NCI-H69 (cell line): ENCODE data around the gene HECW1.

Source experiments
- DNase-seq: peaks from one replicate; lab custom pipeline; 2025; lab: John Stamatoyannopoulos, UW

HECW1 gene

GRCh38 chr7:43372676-43373355, 260.4 kb downstream of the HECW1 start:
- DNase-seq = no peak

GRCh38 chr7:43377196-43377960, 264.9 kb downstream of the HECW1 start:
- no peak for DNase-seq

GRCh38 chr7:43379210-43379609, 266.8 kb downstream of the HECW1 start:
- DNase-seq = no peak

- no peak for DNase-seq
Measured at GRCh38 chr7:43384616-43385308, 272.3 kb downstream of the HECW1 start.

GRCh38 chr7:43385309-43385680, 272.8 kb downstream of the HECW1 start:
- DNase-seq = no peak

- no peak for DNase-seq
Measured at GRCh38 chr7:43385856-43386255, 273.4 kb downstream of the HECW1 start.

- no peak for DNase-seq
Measured at GRCh38 chr7:43387932-43388331, 275.5 kb downstream of the HECW1 start.

GRCh38 chr7:43390576-43390975, 278.1 kb downstream of the HECW1 start:
- DNase-seq = no peak

- no peak for DNase-seq
Measured at GRCh38 chr7:43391518-43391917, 279.1 kb downstream of the HECW1 start.

- DNase-seq = no peak
Measured at GRCh38 chr7:43392638-43393330, 280.3 kb downstream of the HECW1 start.

GRCh38 chr7:43394441-43395130, 282.1 kb downstream of the HECW1 start:
- no peak for DNase-seq

- no peak for DNase-seq
Measured at GRCh38 chr7:43395351-43395750, 282.9 kb downstream of the HECW1 start.

- no peak for DNase-seq
Measured at GRCh38 chr7:43396187-43396740, 283.8 kb downstream of the HECW1 start.

GRCh38 chr7:43398831-43399230, 286.4 kb downstream of the HECW1 start:
- no peak for DNase-seq

- no peak for DNase-seq
Measured at GRCh38 chr7:43405948-43406347, 293.5 kb downstream of the HECW1 start.

- no peak for DNase-seq
Measured at GRCh38 chr7:43406961-43407360, 294.5 kb downstream of the HECW1 start.

GRCh38 chr7:43408981-43409380, 296.5 kb downstream of the HECW1 start:
- no peak for DNase-seq

GRCh38 chr7:43417455-43417854, 305.0 kb downstream of the HECW1 start:
- DNase-seq = no peak

- DNase-seq = no peak
Measured at GRCh38 chr7:43430411-43430810, 318.0 kb downstream of the HECW1 start.

GRCh38 chr7:43431020-43431595, 318.7 kb downstream of the HECW1 start:
- DNase-seq = no peak

- DNase-seq = no peak
Measured at GRCh38 chr7:43433639-43434038, 321.2 kb downstream of the HECW1 start.
